Central memory CD8-positive, alpha-beta T cell (primary cell): ENCODE results near the gene CAMK2D.
A peak's percentile ranks its signal among the peaks of the same experiment; 100 is the strongest.

ENCODE experiments used
- ATAC-seq: fragments of 150-1000 bp; cut with Tn5 transposase; replicated peaks from 2 replicates; pipeline ENCODE4 v1.10.0; 2022; ENCODE audit warnings: mild to moderate bottlenecking, moderate FRiP score, moderate number of reproducible peaks; ENCODE audit not compliant: poor library complexity, severe bottlenecking; ENCODE audit errors: extremely low read depth
- DNase-seq, 2 donors: peaks; one replicate each; pipeline ENCODE4 v3.0.0; 2021; ENCODE audit warnings: low spot score in 2 of 2
- H3K27ac Mint-ChIP-seq: one replicate; pipeline ENCODE4 v1.8.0; 2022; ENCODE audit warnings: low read depth, mild to moderate bottlenecking, moderate library complexity, mixed read lengths
- H3K27me3 Mint-ChIP-seq: one replicate; pipeline ENCODE4 v1.8.0; 2022; ENCODE audit warnings: mixed read lengths
- H3K36me3 Mint-ChIP-seq: one replicate; pipeline ENCODE4 v1.8.0; 2022; ENCODE audit warnings: mild to moderate bottlenecking, moderate library complexity, mixed read lengths; ENCODE audit not compliant: insufficient read depth
- H3K4me1 Mint-ChIP-seq: one replicate; pipeline ENCODE4 v1.8.0; 2022; ENCODE audit warnings: mixed read lengths
- H3K4me3 Mint-ChIP-seq: one replicate; pipeline ENCODE4 v1.8.0; 2022; ENCODE audit warnings: mild to moderate bottlenecking, moderate library complexity, mixed read lengths
- H3K9me3 Mint-ChIP-seq: one replicate; pipeline ENCODE4 v1.8.0; 2022; ENCODE audit warnings: mixed read lengths

CAMK2D gene

DNA sequence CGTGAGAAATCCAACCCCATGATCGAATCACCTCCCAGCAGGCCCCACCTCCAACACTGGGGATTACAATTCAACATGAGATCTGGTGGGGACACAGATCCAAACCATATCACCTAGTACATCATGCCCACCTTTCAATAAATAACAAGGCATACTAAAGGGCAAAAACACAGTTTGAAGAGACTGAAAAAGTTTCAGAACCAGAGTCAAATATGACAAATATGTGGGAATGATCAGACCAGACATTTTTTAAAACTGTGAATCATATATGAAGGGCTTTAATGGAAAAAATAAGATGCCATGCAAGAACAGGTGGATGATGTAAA is 167.3 kb downstream of the CAMK2D start:
- H3K36me3 Mint-ChIP-seq, result peaks cover 5% of the 10 kb centered on the region
- peaks cover 50% of the 10 kb centered on the region for H3K4me1 Mint-ChIP-seq
- ATAC-seq (no peak), DNase-seq (no peak)
- H3K27me3 Mint-ChIP-seq, result no peaks in the 10 kb centered on the region
- no peak overlapping the region for H3K4me3 Mint-ChIP-seq
- H3K9me3 Mint-ChIP-seq, result no peaks in the 10 kb centered on the region
- H3K27ac Mint-ChIP-seq, result peak overlapping the region; percentile 8

DNA sequence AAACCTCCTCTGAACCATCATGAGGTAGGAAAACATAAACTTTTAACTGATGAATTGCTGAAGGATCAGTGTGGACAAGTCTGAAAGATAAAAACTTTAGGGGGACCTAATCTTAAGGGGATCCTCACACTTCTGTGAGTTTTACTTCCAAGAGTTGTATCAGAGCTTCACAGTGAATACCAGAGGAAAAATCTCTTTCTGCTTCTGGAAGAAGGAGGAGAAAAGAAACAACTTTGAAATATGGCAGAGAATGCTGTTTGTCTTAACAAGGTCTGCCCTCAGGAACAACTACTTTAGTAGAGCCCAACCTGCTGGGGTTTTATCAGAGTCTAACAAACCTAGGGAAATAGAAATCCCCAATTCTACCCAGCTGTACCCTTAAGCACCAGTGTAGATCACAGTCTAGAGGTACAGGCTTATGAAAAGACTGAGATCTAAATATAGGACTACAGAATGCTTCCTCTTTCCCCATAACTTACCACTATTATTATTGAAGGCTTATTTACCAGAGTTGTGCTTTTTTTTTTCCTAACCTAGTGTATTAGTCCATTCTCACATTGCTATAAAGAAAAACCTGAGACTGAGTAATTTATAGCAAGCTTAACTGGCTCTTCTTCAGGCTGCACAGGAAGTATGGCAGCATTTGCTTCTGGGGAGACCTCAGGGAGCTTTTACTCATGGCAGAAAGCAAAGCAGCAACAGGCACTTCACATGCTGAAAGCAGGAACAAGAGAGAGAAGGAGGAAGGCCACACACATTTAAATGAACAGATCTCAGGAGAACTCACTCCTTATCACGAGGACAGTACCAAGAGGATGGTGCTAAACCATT is 167.9 kb downstream of the CAMK2D start:
- peaks cover 56% of the 10 kb centered on the region for H3K4me1 Mint-ChIP-seq
- no peak overlapping the region for H3K27ac Mint-ChIP-seq
- no peaks in the 10 kb centered on the region for H3K9me3 Mint-ChIP-seq
- peaks cover 5% of the 10 kb centered on the region for H3K36me3 Mint-ChIP-seq
- no peaks in the 10 kb centered on the region for H3K27me3 Mint-ChIP-seq
- ATAC-seq, result no peak
- DNase-seq, result no peak
- no peak overlapping the region for H3K4me3 Mint-ChIP-seq

DNA sequence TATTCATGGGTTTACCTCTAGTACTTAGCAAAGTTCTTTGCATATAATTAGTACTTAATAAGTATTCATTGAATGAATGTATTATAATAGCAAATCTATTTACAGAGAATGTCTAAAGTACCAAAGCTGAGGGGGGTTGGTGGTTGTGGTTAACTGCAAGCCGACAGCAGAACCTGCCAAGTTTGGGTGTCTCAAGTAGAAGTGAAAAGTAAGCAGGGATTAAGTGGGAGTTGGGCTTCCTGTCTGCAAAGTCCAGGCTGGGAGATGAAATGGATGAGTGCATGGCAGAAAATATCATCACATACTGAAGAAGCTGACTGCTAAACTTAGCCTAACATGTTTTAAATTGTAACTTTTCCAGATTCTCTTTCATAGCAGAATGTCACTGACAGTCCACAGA is 169.6 kb downstream of the CAMK2D start:
- DNase-seq (no peak), ATAC-seq (no peak)
- H3K27ac Mint-ChIP-seq, result no peak overlapping the region
- no peaks in the 10 kb centered on the region for H3K27me3 Mint-ChIP-seq
- no peaks in the 10 kb centered on the region for H3K9me3 Mint-ChIP-seq
- peaks cover 41% of the 10 kb centered on the region for H3K4me1 Mint-ChIP-seq
- H3K36me3 Mint-ChIP-seq, result peaks cover 3% of the 10 kb centered on the region
- H3K4me3 Mint-ChIP-seq, result no peak overlapping the region

DNA sequence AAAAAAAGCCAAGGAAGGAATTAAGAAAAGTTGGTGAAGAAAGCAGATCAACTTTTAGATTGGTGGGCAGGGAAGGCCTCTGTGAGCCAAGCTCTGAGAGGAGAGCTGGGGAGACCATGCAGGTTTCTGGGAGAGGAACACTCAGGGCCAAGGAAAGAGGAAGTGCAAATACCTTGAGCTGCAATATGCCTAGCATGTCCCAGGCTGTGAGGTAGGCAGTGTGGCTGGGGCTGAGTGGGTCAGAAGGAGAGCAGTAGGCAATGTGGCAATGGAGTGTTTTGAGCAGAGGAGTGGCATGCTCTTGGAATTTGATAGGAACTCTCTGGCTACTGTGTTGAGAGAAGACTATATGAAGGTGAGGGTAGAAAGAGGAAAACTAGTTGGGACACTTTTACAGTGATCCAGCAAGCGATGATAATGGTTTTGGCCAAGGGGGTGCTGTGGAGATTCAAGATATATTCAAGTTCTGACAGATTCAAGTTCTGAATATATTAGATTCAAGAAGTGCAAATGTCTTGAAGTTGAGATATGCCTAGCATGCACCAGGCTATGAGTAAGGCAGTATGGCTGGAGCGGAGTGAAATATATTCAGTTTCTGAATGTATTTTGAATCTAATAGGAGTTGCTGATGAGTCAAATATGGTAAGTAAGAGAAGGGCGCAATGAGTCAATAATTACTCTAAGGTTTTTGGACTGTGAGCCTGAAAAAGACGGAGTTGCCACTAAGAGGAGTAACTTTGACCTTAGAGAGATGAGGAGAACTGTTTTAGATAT is 172.5 kb downstream of the CAMK2D start:
- Mint-ChIP-seq H3K27me3 (no peaks in the 10 kb centered on the region), H3K4me1 (peaks cover 31% of the 10 kb centered on the region), H3K36me3 (no peaks in the 10 kb centered on the region), H3K27ac (peak overlapping the region; percentile 56), H3K9me3 (no peaks in the 10 kb centered on the region), H3K4me3 (no peak overlapping the region)
- ATAC-seq (no peak), DNase-seq (no peak)

DNA sequence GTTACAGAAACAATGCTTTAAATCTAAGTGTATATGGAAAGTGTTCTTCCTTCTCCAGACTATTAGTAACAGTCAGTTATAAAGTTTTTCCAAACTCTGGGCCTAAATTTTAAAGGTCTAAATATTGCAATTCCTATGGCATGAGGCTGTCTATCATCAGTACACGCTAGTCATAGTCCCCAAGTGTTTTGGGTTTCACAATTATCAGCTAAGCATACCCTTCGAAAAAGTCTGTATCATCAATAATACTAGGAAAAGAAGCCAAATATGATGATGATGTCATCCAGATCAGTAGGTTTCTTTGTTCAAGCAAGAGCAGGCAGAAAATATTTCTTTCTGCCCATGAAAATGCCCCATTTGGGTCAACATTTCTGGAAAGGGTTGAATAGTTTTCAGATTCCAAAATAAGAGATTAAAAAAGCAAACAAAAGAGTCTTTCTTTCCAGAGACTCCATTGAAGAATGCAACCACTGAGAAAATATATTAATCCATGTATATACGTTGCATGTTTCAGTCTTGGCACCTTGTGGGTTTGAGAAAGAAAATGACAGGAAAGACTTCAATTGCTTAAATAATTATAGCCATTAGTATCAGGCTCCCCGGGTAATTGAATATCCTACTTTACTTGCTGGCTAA is 173.8 kb downstream of the CAMK2D start:
- no peaks in the 10 kb centered on the region for H3K36me3 Mint-ChIP-seq
- H3K27me3 Mint-ChIP-seq, result no peaks in the 10 kb centered on the region
- no peak for DNase-seq
- no peak for ATAC-seq
- H3K4me3 Mint-ChIP-seq, result no peak overlapping the region
- no peak overlapping the region for H3K27ac Mint-ChIP-seq
- H3K9me3 Mint-ChIP-seq, result no peaks in the 10 kb centered on the region
- peaks cover 28% of the 10 kb centered on the region for H3K4me1 Mint-ChIP-seq

DNA sequence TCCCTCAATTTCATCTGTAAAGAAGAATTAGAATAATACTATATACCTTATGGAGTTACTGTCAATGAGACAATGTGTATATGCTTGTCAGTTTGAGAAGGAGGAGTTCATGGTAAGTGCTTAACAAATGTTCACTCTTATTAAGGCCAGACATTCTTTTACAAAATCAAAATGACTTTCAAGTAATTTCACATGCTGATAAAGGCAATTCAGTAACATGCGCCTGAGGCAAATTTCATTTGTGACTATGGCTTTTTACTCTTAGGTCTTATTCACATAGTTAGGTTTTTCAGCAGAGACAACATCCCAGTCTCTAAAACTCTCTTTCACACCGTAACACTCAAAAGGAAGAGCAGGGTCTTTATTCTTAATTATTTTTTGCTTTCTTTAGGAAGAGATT is 174.4 kb downstream of the CAMK2D start:
- peaks cover 29% of the 10 kb centered on the region for H3K4me1 Mint-ChIP-seq
- H3K36me3 Mint-ChIP-seq, result no peaks in the 10 kb centered on the region
- ATAC-seq, result no peak
- H3K4me3 Mint-ChIP-seq, result no peak overlapping the region
- H3K9me3 Mint-ChIP-seq, result no peaks in the 10 kb centered on the region
- no peaks in the 10 kb centered on the region for H3K27me3 Mint-ChIP-seq
- no peak for DNase-seq
- H3K27ac Mint-ChIP-seq, result no peak overlapping the region

DNA sequence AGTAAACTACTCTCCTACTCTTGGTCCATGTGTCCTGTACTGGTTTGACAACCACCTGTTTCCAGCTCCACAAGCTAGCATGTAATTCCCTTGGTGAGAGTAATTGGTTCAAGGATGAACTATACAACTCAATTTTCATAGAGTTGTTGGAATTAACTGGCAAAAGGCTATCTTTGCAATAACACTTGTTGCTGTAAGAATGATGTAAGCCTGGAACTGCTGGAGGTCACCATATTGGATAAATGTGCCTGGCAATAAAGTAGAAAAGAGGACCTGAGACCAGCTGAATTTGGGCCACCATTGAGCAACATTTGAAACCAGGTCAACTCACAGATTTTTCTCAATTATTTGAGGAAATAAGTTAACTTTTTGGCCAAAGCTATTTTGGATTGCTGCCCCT is 175.5 kb downstream of the CAMK2D start:
- DNase-seq, result no peak
- Mint-ChIP-seq H3K9me3 (no peaks in the 10 kb centered on the region), H3K36me3 (no peaks in the 10 kb centered on the region)

DNA sequence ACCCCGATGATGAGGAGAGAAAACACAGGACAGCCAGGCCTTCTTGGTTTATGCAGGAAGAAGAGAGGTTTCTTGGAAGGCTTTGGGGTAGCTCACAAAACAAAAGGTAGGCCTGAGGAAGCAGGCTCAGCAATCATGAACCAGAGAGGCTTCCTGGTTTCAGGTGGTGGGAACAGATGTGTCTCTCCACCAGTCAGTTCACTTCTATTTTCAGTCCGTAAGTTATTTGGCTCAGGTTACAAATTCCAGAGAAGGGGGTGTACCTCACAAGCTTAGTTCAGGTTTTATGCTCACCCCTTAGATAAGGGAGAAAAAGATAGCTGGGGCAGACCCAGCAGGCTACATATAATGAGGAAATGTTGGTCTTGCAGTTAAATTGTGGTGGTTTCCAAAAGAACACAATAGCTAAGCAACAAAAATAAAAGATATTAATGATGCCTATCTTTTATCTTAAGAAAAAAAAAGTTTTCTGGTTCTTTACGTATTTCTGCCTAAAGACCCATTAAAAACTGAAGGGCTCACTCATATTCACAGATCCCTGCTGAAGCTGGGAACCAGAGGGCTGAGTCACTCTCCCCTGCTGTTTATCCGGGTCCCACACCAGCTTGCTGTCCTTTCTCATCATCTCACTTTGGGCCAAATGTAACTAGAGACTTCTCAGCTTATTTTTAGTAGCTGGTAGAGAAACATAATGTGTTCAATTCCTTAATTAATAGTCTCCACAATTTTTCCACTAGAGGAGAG is 177.0 kb downstream of the CAMK2D start:
- H3K36me3 Mint-ChIP-seq, result no peaks in the 10 kb centered on the region
- H3K4me1 Mint-ChIP-seq, result peaks cover 30% of the 10 kb centered on the region
- no peaks in the 10 kb centered on the region for H3K9me3 Mint-ChIP-seq
- no peak overlapping the region for H3K27ac Mint-ChIP-seq
- no peak overlapping the region for H3K4me3 Mint-ChIP-seq
- no peak for ATAC-seq
- no peak for DNase-seq
- no peaks in the 10 kb centered on the region for H3K27me3 Mint-ChIP-seq

More for the DNA sequence above, 175.5 kb downstream of the CAMK2D start:
- Mint-ChIP-seq H3K27ac (no peak overlapping the region), H3K4me1 (peaks cover 22% of the 10 kb centered on the region), H3K27me3 (no peaks in the 10 kb centered on the region), H3K4me3 (no peak overlapping the region)
- no peak for ATAC-seq

DNA sequence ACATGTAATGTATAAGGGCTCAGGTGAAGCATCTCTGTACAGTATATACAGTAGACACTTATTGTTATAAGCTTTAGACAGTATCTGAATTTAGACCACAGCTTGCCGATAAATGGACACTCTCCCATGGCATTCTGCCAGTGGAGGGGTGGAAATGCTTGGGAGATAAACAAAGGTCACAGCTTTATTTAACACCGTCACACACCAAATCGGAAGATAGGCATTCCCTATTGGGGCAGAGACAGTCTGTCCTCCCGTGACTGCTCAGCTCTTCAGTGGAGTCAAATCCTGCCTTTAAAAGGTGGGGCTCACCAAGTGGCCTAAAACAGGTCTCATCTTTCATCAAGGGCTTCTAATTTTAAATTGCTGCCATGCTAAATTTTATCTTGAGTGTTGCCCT is 178.8 kb downstream of the CAMK2D start:
- DNase-seq (no peak), ATAC-seq (no peak)
- Mint-ChIP-seq H3K27me3 (no peaks in the 10 kb centered on the region), H3K4me3 (no peak overlapping the region), H3K4me1 (peaks cover 24% of the 10 kb centered on the region), H3K27ac (no peak overlapping the region), H3K36me3 (no peaks in the 10 kb centered on the region), H3K9me3 (no peaks in the 10 kb centered on the region)

DNA sequence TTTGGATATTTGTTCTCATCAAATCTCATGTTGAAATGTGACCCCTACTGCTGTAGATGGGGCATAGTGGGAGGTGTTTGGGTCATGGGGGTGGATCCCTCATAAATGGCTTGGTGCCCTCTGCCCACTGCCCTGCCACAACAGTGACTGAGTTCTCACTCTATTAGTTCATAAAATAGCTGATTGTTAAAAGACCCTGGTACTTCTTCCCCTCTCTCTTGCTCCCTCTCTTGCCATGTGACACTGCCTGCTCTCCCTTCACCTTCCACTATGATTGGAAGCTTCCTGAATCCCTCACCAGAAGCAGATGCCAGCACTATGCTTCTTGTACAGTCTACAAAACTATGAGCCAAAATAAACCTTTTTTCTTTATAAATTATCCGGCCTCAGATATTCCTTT is 182.2 kb downstream of the CAMK2D start:
- no peak overlapping the region for H3K27ac Mint-ChIP-seq
- no peak for DNase-seq
- peaks cover 48% of the 10 kb centered on the region for H3K4me1 Mint-ChIP-seq
- H3K4me3 Mint-ChIP-seq, result no peak overlapping the region
- no peaks in the 10 kb centered on the region for H3K9me3 Mint-ChIP-seq
- no peaks in the 10 kb centered on the region for H3K36me3 Mint-ChIP-seq
- H3K27me3 Mint-ChIP-seq, result no peaks in the 10 kb centered on the region
- no peak for ATAC-seq

DNA sequence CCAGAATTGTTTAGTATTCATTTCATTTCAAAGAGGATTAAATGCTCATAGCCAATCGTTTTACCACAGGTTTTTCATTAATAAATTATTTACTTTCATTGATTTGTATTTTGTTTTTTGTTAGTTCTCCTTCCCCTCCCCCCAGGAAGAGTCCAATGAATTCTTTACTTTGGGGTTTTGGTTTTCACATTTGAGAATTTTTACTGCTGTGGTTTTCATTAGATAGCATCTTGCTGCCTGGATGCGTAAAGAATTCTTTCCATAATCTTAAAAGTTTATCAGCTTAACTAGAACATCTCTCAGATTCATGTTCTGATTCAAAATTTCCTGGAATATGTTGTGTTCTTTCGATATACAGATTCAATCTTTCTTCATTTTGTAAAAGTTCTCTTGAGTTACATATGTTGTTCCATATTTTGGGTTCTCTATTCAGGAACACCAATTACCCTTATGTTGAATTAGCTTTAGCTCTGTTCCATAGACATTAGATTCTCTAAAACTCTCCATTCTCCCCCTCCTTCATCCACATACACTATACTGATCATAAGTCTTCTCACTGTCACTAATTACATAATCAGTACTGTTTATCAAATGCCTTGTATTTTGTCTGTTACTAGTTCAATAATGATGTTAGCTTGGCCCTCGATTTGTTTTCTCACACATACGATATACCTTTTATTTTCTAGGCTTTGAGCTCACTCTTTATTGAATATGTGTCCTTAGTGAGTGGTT is 184.4 kb downstream of the CAMK2D start:
- ATAC-seq (no peak), DNase-seq (no peak)
- Mint-ChIP-seq H3K27me3 (no peaks in the 10 kb centered on the region), H3K4me1 (peaks cover 50% of the 10 kb centered on the region), H3K9me3 (no peaks in the 10 kb centered on the region), H3K36me3 (no peaks in the 10 kb centered on the region), H3K4me3 (no peak overlapping the region), H3K27ac (no peak overlapping the region)

DNA sequence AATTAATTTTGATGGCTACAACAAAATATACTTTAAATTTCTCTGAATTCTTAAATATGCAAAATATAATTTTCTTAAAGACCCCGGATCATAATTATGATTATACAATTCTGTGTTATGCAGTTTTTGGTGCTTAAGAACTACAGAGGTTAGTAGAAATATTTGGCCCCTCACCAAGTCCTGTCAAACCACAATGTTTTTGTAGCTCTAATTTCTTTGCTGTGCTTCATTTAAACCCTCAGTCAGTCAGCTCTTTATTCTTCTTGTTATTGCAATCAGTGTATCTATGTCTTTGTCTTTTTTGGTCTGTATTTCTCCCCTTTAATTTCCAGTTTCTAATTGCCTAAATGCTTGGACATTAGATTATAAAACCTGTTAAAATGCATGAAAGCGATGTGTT is 186.1 kb downstream of the CAMK2D start:
- ATAC-seq, result no peak

More for the DNA sequence above, 186.1 kb downstream of the CAMK2D start:
- H3K36me3 Mint-ChIP-seq, result no peaks in the 10 kb centered on the region
- no peaks in the 10 kb centered on the region for H3K27me3 Mint-ChIP-seq
- DNase-seq, result no peak
- H3K4me3 Mint-ChIP-seq, result no peak overlapping the region
- H3K4me1 Mint-ChIP-seq, result peaks cover 45% of the 10 kb centered on the region
- H3K9me3 Mint-ChIP-seq, result no peaks in the 10 kb centered on the region
- no peak overlapping the region for H3K27ac Mint-ChIP-seq
